SK-N-SH treated with all-trans-retinoic acid at 6 μM for 48 hours (cell line): ENCODE measurements around the gene MLH1.

ENCODE experiments used
- CSDC2 ChIP-seq: fragments of 250-450 bp; sonication (Bioruptor Pico); IDR thresholded peaks from 2 replicates; pipeline ENCODE4 v1.5.0; 2020; ENCODE audit warnings: mild to moderate bottlenecking, moderate library complexity
- ESRRG ChIP-seq: fragments of 250-450 bp; sonication (Bioruptor Pico); IDR thresholded peaks from 2 replicates; pipeline ENCODE4 v1.6.1; 2021; ENCODE audit warnings: mild to moderate bottlenecking
- GLIS3 ChIP-seq: fragments of 250-450 bp; sonication (Bioruptor Pico); IDR thresholded peaks from 2 replicates; pipeline ENCODE4 v1.5.0; 2020; ENCODE audit warnings: mild to moderate bottlenecking, moderate library complexity
- SNAI2 ChIP-seq: fragments of 250-450 bp; sonication (Bioruptor Pico); IDR thresholded peaks from 2 replicates; pipeline ENCODE4 v1.5.0; 2020; ENCODE audit warnings: mild to moderate bottlenecking, moderate library complexity
- TOX ChIP-seq: fragments of 250-450 bp; sonication (Bioruptor Pico); IDR thresholded peaks from 2 replicates; pipeline ENCODE4 v1.8.0; 2021; ENCODE audit warnings: mild to moderate bottlenecking, moderate library complexity, borderline replicate concordance
- ZFP3 ChIP-seq: fragments of 250-450 bp; sonication (Bioruptor Pico); IDR thresholded peaks from 2 replicates; pipeline ENCODE4 v1.5.0; 2020; ENCODE audit warnings: mild to moderate bottlenecking, moderate library complexity
- ZFP30 ChIP-seq: fragments of 450-650 bp; formaldehyde crosslinking; IDR thresholded peaks from 2 replicates; pipeline ENCODE4 v1.5.0; 2022; ENCODE audit warnings: mild to moderate bottlenecking, moderate library complexity
- ZNF70 ChIP-seq: fragments of 450-650 bp; formaldehyde crosslinking; IDR thresholded peaks from 2 replicates; pipeline ENCODE4 v1.5.0; 2020; ENCODE audit warnings: mild to moderate bottlenecking, moderate library complexity

DNA sequence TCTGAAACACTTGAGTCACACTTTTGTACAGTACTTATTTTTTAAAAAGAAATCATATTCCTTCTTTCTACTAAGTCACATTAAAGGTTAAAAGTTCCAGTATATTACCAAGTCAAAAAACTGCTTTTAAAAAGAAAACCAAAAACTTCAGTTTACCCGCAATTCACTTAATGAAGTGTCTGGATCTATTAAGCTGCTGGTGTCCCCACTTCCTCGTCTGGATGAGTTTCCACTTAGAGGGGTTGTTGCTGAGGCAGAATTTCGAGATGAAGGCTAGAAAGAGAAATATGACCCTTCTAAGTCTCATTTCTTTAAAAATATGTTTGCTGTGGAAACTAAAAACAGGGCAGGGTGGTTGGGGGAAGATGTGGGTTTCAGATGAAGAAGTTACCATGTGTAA lies 101.3 kb downstream of the MLH1 start:
- TF ChIP-seq ZFP3: no peak
- TF ChIP-seq SNAI2 (CRISPR knock-in tag): no peak
- TF ChIP-seq ZFP30 (CRISPR knock-in tag): no peak
- no peak for TF ChIP-seq GLIS3
- no peak for TF ChIP-seq TOX
- TF ChIP-seq ESRRG: no peak
- no peak for TF ChIP-seq CSDC2 (CRISPR knock-in tag)
- TF ChIP-seq ZNF70 (CRISPR knock-in tag): no peak
